K562 (cell line): Measurements from ENCODE around the gene ANO10.

Experiments
- BCOR ChIP-seq: fragments of 450-650 bp; IDR thresholded peaks from 2 replicates; pipeline ENCODE4 v1.6.1; 2016
- CTCF ChIP-seq, 3 experiments: IDR thresholded peaks in 2 of 3; conservative IDR thresholded peaks in 1 of 3; 2 replicates each; pipeline ENCODE4 v1.5.1; 2011 to 2012; ENCODE audit warnings: low read length in 3 of 3, mild to moderate bottlenecking in 3 of 3, control low read depth in 2 of 3, improper control_type of control experiment in 1 of 3, inconsistent platforms in 1 of 3, low read depth in 1 of 3, mixed read lengths in 1 of 3, moderate library complexity in 1 of 3; ENCODE audit not compliant: insufficient read depth in 2 of 3
- SMC3 ChIP-seq: conservative IDR thresholded peaks from 2 replicates; pipeline ENCODE4 v1.6.1; 2011; ENCODE audit warnings: low read depth, low read length, improper control_type of control experiment; ENCODE audit not compliant: insufficient read depth
- ZNF318 ChIP-seq, 2 experiments: fragments of 450-650 bp; IDR thresholded peaks; 2 replicates each; pipeline ENCODE4 v1.6.1; 2016; ENCODE audit warnings: mild to moderate bottlenecking in 2 of 2, borderline replicate concordance in 1 of 2, low read depth in 1 of 2, moderate library complexity in 1 of 2
- TF ChIP-seq, protein P1 (sequence below): IDR thresholded peaks from 3 replicates; pipeline ENCODE4 v1.6.1; 2011; ENCODE audit warnings: borderline replicate concordance, mild to moderate bottlenecking; ENCODE audit not compliant: insufficient read length, insufficient read depth

GRCh38 chr3:43497905-43498365 is 123.9 kb downstream of the ANO10 start:
- TF ChIP-seq ZNF318 (IDR thresholded peaks at IDR 0.05; ENCODE audit: borderline replicate concordance in 1 of 2, low read depth in 1 of 2) = no peak
- no peak for TF ChIP-seq BCOR
- TF ChIP-seq, protein P1, sequence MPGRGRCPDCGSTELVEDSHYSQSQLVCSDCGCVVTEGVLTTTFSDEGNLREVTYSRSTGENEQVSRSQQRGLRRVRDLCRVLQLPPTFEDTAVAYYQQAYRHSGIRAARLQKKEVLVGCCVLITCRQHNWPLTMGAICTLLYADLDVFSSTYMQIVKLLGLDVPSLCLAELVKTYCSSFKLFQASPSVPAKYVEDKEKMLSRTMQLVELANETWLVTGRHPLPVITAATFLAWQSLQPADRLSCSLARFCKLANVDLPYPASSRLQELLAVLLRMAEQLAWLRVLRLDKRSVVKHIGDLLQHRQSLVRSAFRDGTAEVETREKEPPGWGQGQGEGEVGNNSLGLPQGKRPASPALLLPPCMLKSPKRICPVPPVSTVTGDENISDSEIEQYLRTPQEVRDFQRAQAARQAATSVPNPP = no peak
- TF ChIP-seq CTCF (IDR thresholded peaks at IDR 0.05 in 2 of 3, conservative IDR thresholded peaks at IDR 0.05 in 1 of 3; ENCODE audit: insufficient read depth in 2 of 3, low read depth in 1 of 3, low read length in 3 of 3) = no peak
- no peak for TF ChIP-seq SMC3
